Measurements from ENCODE around the gene FNDC3B. TPM values are rescaled to one million over a fixed set of nuclear protein-coding genes. Genes with fewer than 3 reads are reported as not detected.
A peak's percentile ranks its signal among the peaks of the same experiment; 100 is the strongest.

FNDC3B gene
- total and polyA plus RNA-seq, 9 of the 15 experiments (the other 6 are each of a cell fraction or from before 2014, with no cell fraction given) = 7.0 to 35.8 (median 16.2) TPM

- no peak for TF ChIP-seq VEZF1 (CRISPR knock-in tag; IDR thresholded peaks at IDR 0.05)
- TF ChIP-seq NFE2L1 (tag; IDR thresholded peaks at IDR 0.05; ENCODE audit: borderline replicate concordance, low read depth) = no peak
- TF ChIP-seq C11orf30 (IDR thresholded peaks at IDR 0.05; ENCODE audit: low read depth) = peak; percentile 54; the same call in 1 of the 2 replicates
- no peak for TF ChIP-seq ZNF140 (CRISPR knock-in tag; IDR thresholded peaks at IDR 0.05)
- peak; percentile 80 for TF ChIP-seq MEIS2 (IDR thresholded peaks at IDR 0.05; ENCODE audit: partially characterized antibody)
- TF ChIP-seq, protein P1, sequence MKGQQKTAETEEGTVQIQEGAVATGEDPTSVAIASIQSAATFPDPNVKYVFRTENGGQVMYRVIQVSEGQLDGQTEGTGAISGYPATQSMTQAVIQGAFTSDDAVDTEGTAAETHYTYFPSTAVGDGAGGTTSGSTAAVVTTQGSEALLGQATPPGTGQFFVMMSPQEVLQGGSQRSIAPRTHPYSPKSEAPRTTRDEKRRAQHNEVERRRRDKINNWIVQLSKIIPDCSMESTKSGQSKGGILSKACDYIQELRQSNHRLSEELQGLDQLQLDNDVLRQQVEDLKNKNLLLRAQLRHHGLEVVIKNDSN (CRISPR knock-in tag; IDR thresholded peaks at IDR 0.05) = no peak
- no peak for TF ChIP-seq TEAD2 (tag; IDR thresholded peaks at IDR 0.05)
- TF ChIP-seq PRMT5 (CRISPR knock-in tag; IDR thresholded peaks at IDR 0.05) = no peak
Measured at GRCh38 chr3:172087602-172088580, 48.5 kb downstream of the FNDC3B start (continued).
